Ishikawa (cell line): ENCODE data around the gene RAD51B.

ENCODE experiments used
- CEBPB ChIP-seq: IDR thresholded peaks from 2 replicates; pipeline ENCODE4 v1.6.1; 2012
- EP300 ChIP-seq: IDR thresholded peaks from 2 replicates; pipeline ENCODE4 v1.6.1; 2012; ENCODE audit warnings: borderline replicate concordance
- RAD21 ChIP-seq: IDR thresholded peaks from 2 replicates; pipeline ENCODE4 v1.6.1; 2012; ENCODE audit warnings: low read depth
- TAF1 ChIP-seq: IDR thresholded peaks from 2 replicates; pipeline ENCODE4 v1.6.1; 2012; ENCODE audit warnings: low read depth, mild to moderate bottlenecking

DNA sequence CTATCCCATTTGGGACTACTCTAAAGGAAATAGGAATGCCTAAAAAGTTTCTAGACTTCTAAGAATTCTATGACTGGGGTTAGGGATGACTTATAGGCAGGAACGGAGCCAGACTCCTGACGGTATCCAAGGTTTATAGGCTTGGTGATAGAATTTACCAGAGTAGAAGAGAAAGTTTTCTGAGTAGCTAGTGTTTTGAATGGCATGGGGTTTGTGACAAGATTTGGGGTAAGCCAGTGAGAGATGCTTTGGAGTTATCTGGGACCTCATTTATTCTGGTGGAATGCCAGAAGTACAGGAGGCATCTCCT is 444.6 kb downstream of the RAD51B start:
- TF ChIP-seq EP300, result no peak
- TF ChIP-seq RAD21, result no peak
- TF ChIP-seq CEBPB, result no peak
- no peak for TF ChIP-seq TAF1
